ENCODE results near the gene DARS2.

GRCh38 chr1:173818459-173818858, 6.0 kb upstream of the DARS2 start:
- no peak for TF ChIP-seq CTCF (conservative IDR thresholded peaks at IDR 0.05; ENCODE audit: low read length)
- no peak for TF ChIP-seq EZH2phosphoT487 (IDR thresholded peaks at IDR 0.05; ENCODE audit: borderline replicate concordance, low read depth, low read length)
